Dedifferentiated amniotic fluid mesenchymal stem cell (primary cell): ENCODE data around the gene CNTN5.

Experiments used
- DNase-seq: peaks from one replicate; pipeline ENCODE4 v3.0.0-alpha.2; 2016; ENCODE audit errors: extremely low spot score

The CNTN5 gene

GRCh38 chr11:99383648-99384245 lies 363.0 kb downstream of the CNTN5 start:
- DNase-seq: no peak

GRCh38 chr11:99391245-99391644 lies 370.5 kb downstream of the CNTN5 start:
- no peak for DNase-seq

GRCh38 chr11:99406345-99406744 lies 385.6 kb downstream of the CNTN5 start:
- no peak for DNase-seq

GRCh38 chr11:99410636-99411035 lies 389.9 kb downstream of the CNTN5 start:
- DNase-seq: no peak

GRCh38 chr11:99418927-99419720 lies 398.4 kb downstream of the CNTN5 start:
- no peak for DNase-seq

- no peak for DNase-seq
Measured at GRCh38 chr11:99419991-99420390, 399.2 kb downstream of the CNTN5 start.

GRCh38 chr11:99422581-99423427 lies 402.1 kb downstream of the CNTN5 start:
- DNase-seq: no peak

- no peak for DNase-seq
Measured at GRCh38 chr11:99423428-99423983, 402.8 kb downstream of the CNTN5 start.

- DNase-seq: no peak
Measured at GRCh38 chr11:99424313-99425084, 403.8 kb downstream of the CNTN5 start.

GRCh38 chr11:99425596-99425995 lies 404.8 kb downstream of the CNTN5 start:
- no peak for DNase-seq

GRCh38 chr11:99432677-99433076 lies 411.9 kb downstream of the CNTN5 start:
- DNase-seq: no peak

GRCh38 chr11:99443276-99443675 lies 422.5 kb downstream of the CNTN5 start:
- no peak for DNase-seq

- no peak for DNase-seq
Measured at GRCh38 chr11:99446400-99446799, 425.7 kb downstream of the CNTN5 start.

- no peak for DNase-seq
Measured at GRCh38 chr11:99449345-99449744, 428.6 kb downstream of the CNTN5 start.

- no peak for DNase-seq
Measured at GRCh38 chr11:99452075-99452474, 431.3 kb downstream of the CNTN5 start.

GRCh38 chr11:99461913-99462312 lies 441.2 kb downstream of the CNTN5 start:
- DNase-seq: no peak

GRCh38 chr11:99464985-99465384 lies 444.2 kb downstream of the CNTN5 start:
- DNase-seq: no peak

GRCh38 chr11:99489581-99489980 lies 468.8 kb downstream of the CNTN5 start:
- DNase-seq: no peak

GRCh38 chr11:99494065-99494464 lies 473.3 kb downstream of the CNTN5 start:
- no peak for DNase-seq

GRCh38 chr11:99501655-99502054 lies 480.9 kb downstream of the CNTN5 start:
- DNase-seq: no peak

GRCh38 chr11:99505316-99505715 lies 484.6 kb downstream of the CNTN5 start:
- DNase-seq: peak; percentile 57
